HG03520 (cell line): ENCODE data around the gene KIR3DL2.
"Not testable (repeated sequence)": the region's sequence is repeated elsewhere in the genome, so short reads cannot be mapped to it uniquely, and the experiment has no call there.

ENCODE experiments used
- ATAC-seq: cut with Tn5 transposase; IDR thresholded peaks from one replicate; pipeline ENCODE4 v1.9.1; 2021; ENCODE audit warnings: mild to moderate bottlenecking, moderate library complexity; ENCODE audit not compliant: unreplicated experiment

Gene KIR3DL2

DNA sequence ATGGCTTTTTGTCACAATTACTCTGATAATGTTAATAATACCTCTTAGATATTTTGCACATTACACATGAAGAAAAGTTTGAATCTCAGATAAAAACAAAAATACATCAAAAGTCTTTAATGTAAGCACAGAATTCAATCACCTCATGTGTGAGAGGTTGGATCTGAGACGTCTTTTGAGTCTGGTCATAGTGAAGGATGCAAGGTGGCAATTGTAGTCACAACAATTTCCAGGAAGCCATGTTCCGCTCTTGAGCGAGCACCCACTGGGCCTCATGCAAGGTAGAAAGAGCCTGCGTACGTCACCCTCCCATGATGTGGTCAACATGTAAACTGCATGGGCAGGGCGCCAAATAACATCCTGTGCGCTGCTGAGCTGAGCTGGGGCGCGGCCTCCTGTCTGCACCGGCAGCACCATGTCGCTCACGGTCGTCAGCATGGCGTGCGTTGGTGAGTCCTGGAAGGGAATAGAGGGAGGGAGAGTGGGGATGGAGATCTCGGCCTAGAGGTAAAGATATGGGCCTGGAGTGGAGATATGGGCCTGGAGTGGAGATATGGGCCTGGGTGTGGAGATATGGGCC is at the start of gene KIR3DL2:
Gene KIR3DL2 (plus strand): TSS at position 383 of the 580 bp plus-strand sequence. CDS start 33 bp downstream, at position 416.
- ATAC-seq = not testable (repeated sequence)

DNA sequence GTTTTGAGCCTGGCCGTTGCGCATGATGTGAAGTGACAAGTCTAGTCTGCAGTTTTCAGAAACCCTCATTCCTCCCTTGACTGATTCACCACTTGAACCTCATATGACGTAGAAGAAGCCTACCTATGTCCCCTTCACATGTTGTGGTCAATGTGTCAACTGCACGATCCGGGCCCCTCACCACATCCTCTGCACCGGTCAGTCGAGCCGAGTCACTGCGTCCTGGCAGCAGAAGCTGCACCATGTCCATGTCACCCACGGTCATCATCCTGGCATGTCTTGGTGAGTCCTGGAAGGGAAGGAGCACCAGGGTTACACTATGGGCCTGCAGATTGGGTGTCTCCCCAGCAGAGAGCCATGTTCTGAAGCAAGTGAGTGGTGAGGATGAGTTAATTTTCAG is 46.8 kb upstream of the KIR3DL2 start, which contains the start of gene KIR2DL4:
Gene KIR2DL4 (plus strand): TSS at position 201 of the 400 bp plus-strand sequence. CDS start 42 bp downstream, at position 243.
- no peak for ATAC-seq

DNA sequence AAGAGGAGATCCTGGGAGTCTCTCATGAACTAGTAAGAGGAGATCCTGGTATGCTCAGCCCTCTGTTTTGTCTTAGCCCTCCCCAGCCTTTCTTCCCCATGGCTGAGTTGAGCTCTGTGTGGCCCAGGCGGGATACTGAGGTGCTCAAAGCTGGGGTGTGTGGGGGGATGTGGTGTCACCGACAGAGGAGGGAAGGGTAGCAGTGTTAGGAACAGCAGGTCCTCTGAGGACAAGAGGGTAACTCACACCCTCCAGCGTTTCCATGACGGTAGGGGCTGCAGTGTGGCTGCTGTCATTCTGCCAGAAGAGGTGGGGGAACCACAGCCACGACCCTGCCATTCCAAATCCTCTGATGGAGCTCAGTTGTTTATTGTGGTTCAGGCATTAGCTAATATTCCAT is 46.1 kb upstream of the KIR3DL2 start:
- no peak for ATAC-seq

DNA sequence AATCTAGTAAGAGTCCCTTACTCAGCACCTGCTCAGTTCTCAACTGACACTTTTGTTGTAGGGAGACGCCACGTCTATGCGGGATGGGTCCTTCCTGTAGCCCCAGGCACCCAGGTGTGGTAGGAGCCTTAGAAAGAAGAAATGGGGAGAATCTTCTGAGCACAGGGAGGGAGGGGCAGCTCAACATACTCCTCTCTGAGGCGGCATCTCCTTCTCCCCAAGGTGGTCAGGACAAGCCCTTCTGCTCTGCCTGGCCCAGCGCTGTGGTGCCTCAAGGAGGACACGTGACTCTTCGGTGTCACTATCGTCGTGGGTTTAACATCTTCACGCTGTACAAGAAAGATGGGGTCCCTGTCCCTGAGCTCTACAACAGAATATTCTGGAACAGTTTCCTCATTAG is 45.7 kb upstream of the KIR3DL2 start:
- no peak for ATAC-seq

DNA sequence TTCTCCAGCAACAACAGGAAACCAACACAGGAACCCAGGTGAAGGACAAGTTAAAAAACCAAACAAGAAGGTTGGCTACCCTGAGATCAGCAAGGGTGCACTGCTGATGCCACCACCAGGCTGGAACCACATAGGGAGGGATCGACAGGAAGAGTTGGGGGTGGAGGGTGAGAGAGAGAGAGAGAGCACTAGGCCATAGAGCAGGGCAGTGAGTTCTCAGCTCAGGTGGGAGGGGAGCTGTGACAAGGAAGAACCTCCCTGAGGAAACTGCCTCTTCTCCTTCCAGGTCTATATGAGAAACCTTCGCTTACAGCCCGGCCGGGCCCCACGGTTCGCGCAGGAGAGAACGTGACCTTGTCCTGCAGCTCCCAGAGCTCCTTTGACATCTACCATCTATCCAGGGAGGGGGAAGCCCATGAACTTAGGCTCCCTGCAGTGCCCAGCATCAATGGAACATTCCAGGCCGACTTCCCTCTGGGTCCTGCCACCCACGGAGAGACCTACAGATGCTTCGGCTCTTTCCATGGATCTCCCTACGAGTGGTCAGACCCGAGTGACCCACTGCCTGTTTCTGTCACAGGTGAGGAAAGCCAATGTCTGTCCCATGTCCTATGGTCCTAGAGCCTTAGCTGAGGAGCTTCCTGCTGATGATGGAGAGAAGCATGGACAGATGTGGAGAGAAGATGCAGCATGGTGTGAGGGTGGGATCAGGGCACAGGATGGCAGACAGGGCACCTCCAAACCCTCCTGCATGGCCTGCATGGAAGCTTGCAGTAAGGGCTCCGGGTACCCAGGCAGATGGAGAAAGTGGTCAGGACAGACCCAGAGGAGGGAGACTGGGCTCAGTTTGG is 44.4 kb upstream of the KIR3DL2 start:
- ATAC-seq = no peak

DNA sequence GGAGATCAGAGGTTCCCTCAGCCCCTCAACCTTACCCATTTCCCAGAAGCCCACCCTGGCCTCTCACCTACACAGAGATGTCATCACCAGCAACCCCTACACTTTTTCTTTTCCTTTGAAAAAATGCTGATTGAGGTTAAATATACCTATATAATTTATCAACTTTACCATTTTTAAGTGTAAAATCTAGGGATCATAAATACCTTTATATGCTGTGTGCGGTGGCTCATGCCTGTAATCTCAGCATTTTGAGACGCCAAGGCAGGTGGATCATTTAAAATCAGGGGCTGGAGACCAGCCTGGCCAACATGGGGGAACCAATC is 43.8 kb upstream of the KIR3DL2 start:
- ATAC-seq = no peak

DNA sequence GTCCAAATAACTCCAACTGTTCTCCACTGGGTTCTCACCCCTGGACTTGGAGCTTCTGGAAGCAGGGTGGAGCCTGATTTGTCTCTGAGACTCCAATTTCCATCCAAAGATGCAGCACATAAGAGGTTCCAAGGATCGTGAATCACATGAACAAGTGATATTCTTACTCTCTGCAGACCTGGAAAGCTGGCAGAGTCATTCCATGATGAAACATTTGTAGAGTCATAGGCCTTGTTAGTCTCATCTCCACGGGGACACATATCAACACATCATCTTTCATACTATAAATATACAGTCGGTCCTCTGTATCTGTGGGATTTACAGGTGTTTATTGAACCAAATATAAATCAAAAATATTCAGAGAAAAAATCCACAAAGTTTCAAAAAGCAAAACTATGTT is 35.7 kb upstream of the KIR3DL2 start:
- not testable (repeated sequence) for ATAC-seq

DNA sequence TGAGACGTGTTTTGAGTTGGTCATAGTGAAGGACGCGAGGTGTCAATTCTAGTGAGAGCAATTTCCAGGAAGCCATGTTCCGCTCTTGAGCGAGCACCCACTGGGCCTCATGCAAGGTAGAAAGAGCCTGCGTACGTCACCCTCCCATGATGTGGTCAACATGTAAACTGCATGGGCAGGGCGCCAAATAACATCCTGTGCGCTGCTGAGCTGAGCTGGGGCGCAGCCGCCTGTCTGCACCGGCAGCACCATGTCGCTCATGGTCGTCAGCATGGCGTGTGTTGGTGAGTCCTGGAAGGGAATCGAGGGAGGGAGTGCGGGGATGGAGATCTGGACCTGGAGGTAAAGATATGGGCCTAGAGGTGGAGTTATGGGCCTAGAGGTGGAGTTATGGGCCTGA is 34.0 kb upstream of the KIR3DL2 start, which contains the start of gene KIR3DL1:
Gene KIR3DL1 (plus strand): TSS at position 218 of the 400 bp plus-strand sequence.
- ATAC-seq = not testable (repeated sequence)

DNA sequence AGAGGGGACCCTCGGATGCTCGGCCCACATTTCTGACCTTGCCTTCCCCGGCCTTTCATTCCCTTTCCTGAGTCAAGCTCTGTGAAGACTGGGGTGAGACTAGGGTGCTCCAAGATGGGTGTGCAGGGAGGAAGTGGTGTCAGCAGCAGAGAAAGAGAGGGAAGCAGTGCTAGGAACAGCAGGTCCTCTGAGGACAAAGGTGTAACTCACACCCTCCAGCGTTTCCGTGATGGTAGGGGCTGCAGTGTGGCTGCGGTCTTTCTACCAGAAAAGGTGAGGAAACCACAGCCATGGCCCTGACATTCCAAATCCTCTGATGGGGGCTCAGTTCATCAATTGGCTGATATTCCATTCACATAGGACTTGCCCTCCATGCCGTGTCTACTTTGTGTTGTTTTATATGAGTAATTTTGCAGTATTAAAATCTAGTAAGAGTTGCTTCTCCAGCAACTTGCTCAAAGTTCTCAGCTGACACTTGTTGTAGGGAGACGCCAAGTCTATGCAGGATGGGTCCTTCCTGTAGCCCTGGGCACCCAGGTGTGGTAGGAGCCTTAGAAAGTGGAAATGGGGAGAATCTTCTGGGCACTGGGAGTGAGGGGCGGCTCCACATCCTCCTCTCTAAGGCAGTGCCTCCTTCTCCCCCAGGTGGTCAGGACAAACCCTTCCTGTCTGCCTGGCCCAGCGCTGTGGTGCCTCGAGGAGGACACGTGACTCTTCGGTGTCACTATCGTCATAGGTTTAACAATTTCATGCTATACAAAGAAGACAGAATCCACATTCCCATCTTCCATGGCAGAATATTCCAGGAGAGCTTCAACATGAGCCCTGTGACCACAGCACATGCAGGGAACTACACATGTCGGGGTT is 32.3 kb upstream of the KIR3DL2 start:
- ATAC-seq = no peak

DNA sequence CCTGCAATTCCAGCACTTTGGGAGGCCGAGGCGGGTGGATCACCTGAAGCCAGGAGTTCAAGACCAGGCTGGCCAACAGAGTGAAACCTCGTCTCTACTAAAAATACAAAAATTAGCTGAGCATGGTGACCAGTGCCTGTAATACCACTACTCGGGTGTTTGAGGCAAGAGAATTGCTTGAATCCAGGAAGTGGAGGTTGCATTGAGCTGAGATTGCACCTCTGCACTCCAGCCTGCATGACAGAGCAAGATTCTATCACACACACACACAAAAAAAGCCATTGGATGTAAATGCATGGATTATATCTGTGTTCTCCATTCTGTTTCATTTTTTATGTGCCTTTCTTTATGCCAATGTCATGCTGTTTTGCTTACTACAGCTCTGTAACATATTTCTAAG is 25.8 kb upstream of the KIR3DL2 start:
- ATAC-seq = not testable (repeated sequence)

DNA sequence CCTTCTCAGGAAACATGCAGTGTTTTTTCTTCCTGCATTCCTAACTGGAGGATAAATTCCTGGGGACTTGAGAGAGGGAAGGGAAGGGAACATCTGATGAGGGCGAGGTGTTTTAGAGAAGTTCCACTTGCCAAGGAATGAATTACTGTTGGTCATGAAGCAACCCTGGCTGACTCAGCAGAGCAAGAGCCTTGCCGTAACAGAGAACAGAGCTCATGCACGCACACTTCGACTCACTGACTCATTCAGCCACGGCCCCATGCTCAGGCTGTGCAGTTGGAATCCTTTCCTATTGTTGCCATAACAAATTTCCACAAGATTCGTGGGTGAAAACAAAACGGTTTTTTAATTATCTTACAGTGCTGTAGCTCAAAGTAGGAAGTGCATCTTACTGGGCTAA is 24.9 kb upstream of the KIR3DL2 start:
- ATAC-seq = not testable (repeated sequence)

DNA sequence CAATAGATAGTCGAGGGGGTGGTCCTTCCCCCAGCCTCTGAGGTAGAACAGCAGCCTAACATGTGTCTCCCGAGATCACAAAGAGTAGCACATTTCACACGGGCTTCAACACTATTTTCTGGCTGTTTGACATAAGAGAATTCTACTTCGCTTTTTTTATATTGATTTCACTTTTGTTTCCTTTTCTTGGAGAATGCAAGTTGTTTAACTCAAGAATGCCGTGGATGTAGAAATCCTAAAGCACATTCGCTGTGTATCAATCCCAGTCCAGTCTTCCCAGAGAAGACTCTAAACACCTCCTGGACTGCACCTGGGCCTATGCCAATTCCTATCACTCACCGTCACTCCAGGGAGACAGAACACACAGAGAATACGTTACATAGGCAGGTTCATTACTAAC is 22.2 kb upstream of the KIR3DL2 start:
- not testable (repeated sequence) for ATAC-seq

DNA sequence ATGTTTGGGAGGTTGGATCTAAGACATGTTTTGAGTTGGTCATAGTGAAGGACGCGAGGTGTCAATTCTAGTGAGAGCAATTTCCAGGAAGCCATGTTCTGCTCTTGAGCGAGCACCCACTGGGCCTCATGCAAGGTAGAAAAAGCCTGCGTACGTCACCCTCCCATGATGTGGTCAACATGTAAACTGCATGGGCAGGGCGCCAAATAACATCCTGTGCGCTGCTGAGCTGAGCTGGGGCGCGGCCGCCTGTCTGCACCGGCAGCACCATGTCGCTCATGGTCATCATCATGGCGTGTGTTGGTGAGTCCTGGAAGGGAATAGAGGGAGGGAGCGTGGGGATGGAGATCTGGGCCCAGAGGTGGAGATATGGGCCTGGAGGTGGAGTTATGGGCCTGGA is 17.7 kb upstream of the KIR3DL2 start, which contains the start of gene KIR2DS4:
Gene KIR2DS4 (plus strand): TSS at position 181 of the 400 bp plus-strand sequence.
- not testable (repeated sequence) for ATAC-seq

DNA sequence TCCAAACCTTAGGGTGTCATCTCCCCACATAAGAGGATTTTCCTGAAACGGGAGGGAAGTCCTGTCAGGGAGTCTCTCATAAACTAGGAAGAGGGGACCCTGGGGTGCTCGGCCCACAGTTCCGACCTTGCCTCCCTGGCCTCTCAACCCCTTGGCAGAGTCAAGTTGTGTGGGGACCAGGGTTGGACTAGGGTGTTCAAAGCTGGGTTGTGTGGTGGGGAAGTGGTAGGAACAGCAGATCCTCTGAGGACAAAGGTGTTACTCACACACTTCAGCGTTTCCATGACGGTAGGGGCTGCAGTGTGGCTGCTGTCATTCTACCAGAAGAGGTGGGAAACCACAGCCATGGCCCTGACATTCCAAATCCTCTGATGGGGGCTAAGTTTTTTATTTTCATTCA is 15.1 kb upstream of the KIR3DL2 start:
- ATAC-seq = not testable (repeated sequence)

DNA sequence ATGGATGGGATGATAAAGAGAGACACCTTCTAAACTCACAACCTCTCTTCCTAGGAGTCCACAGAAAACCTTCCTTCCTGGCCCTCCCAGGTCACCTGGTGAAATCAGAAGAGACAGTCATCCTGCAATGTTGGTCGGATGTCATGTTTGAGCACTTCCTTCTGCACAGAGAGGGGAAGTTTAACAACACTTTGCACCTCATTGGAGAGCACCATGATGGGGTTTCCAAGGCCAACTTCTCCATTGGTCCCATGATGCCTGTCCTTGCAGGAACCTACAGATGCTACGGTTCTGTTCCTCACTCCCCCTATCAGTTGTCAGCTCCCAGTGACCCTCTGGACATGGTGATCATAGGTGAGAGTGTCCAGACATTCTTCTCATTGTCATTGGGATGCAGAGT is 12.7 kb upstream of the KIR3DL2 start:
- not testable (repeated sequence) for ATAC-seq

DNA sequence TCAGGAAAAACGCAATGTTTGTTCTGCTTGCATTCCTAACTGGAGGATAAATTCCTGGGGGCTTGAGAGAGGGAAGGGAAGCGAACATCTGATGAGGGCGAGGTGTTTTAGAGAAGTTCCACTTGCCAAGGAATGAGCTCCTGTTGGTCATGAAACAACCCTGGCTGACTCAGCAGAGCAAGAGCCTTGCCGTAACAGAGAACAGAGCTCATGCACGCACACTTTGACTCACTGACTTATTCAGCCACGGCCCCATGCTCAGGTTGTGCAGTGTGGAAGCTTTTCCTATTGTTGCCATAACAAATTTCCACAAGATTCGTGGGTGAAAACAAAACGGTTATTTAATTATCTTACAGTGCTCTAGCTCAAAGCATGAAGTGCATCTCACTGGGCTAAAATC is 7.1 kb upstream of the KIR3DL2 start:
- ATAC-seq = not testable (repeated sequence)

DNA sequence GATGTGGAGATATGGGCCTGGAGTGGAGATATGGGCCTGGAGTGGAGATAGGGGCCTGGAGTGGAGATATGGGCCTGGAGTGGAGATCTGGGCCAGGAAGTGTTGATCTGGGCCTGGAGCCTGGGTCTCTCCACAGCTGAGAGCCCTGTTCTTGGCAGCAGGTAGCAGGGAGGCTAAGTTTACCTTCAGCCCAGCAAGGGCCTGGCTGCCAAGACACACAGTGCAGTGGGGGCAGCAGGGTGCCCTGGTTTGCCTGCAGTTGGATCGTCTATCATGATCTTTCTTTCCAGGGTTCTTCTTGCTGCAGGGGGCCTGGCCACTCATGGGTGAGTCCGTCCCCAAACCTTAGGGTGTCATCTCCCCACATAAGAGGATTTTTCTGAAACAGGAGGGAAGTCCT is 687 bp downstream of the KIR3DL2 start:
- no peak for ATAC-seq

DNA sequence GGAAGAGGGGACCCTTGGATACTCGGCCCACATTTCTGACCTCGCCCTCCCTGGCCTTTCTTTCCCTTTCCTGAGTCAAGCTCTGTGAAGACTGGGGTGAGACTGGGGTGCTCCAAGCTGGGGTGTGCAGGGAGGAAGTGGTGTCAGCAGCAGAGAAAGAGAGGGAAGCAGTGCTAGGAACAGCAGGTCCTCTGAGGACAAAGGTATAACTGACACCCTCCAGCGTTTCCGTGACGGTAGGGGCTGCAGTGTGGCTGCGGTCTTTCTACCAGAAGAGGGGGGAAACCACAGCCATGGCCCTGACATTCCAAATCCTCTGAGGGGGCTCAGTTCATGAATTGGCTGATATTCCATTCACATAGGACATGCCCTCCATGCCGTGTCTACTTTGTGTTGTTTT is 1.1 kb downstream of the KIR3DL2 start:
- no peak for ATAC-seq

DNA sequence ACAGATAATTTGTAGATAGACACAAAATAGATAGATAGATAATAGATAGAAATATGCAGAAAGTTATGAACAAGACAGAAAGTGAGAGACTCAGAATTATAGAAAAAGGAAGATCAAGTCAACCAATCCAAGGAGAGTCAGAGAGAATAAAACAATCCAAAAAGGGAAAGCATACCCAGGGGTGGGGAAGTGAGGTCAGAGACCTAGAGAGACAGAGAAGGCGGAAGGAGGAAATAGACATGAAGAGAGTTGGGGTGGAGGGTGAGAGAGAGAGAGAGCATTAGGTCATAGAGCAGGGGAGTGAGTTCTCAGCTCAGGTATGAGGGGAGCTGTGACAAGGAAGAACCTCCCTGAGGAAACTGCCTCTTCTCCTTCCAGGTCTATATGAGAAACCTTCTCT is 5.0 kb downstream of the KIR3DL2 start:
- not testable (repeated sequence) for ATAC-seq

DNA sequence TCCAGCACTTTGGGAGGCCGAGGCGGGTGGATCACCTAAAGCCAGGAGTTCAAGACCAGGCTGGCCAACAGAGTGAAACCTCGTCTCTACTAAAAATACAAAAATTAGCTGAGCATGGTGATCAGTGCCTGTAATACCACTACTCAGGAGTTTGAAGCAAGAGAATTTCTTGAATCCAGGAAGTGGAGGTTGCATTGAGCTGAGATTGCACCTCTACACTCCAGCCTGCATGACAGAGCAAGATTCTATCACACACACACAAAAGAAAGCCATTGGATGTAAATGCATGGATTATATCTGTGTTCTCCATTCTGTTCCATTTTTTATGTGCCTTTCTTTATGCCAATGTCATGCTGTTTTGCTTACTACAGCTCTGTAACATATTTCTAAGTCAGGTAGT is 8.2 kb downstream of the KIR3DL2 start:
- not testable (repeated sequence) for ATAC-seq

DNA sequence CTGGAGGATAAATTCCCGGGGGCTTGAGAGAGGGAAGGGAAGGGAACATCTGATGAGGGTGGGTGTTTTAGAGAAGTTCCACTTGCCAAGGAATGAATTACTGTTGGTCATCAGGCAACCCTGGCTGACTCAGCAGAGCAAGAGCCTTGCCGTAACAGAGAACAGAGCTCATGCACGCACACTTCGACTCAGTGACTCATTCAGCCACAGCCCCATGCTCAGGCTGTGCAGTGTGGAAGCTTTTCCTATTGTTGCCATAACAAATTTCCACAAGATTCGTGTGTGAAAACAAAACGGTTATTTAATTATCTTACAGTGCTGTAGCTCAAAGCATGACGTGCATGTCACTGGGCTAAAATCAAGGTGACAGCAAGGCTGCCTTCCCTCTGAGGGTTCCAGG is 9.2 kb downstream of the KIR3DL2 start:
- ATAC-seq = not testable (repeated sequence)
